SH-SY5Y (cell line): Measurements from ENCODE around the gene KCNQ5.

Source experiments
- GATA2 ChIP-seq: IDR thresholded peaks from 2 replicates; pipeline ENCODE4 v1.6.1; 2011; ENCODE audit warnings: mild to moderate bottlenecking, low read depth, low read length
- GATA3 ChIP-seq: IDR thresholded peaks from 2 replicates; pipeline ENCODE4 v1.6.1; 2011; ENCODE audit warnings: low read depth, mild to moderate bottlenecking, low read length, moderate library complexity

Gene KCNQ5

DNA sequence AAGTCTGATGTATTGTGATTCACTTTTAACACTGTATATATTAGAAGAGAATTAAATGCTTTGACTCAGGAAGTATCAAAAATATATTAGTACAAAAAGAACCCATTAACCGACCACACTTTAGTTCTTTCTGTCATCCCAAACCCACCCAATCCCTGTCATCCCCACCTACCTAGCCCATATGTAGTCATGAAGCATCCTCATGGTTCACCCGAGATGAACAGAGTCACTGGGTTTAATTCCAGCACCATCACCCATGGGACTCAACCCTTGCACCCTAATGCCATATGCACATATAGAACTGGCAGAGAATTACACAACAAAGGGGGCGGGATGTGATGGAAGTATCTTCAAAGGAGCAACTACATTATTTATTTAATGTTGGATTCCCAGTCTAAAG is 462.0 kb downstream of the KCNQ5 start:
- no peak for TF ChIP-seq GATA2
- TF ChIP-seq GATA3 = no peak

DNA sequence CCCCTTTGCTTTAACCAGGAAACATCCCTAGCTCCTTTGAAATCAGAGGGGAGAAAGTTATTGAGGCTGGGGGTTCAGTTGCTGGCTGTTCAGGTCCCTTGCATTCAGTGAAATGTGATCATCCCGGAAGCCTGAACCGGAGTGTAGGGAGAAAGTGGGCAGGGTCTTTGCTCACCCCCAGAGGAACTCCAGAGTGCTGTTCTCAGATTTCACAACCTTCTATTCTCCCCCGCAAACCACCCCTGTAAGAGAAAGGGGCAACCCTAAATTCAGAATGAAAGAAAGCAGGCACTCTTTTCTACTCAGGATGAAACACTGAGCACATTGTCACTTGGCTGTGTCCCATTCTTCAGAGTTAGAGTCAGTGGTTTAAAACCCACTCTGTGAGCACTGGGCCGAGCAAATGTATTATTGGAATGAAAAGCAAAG is 463.6 kb downstream of the KCNQ5 start:
- TF ChIP-seq GATA3 (no peak), GATA2 (no peak)

DNA sequence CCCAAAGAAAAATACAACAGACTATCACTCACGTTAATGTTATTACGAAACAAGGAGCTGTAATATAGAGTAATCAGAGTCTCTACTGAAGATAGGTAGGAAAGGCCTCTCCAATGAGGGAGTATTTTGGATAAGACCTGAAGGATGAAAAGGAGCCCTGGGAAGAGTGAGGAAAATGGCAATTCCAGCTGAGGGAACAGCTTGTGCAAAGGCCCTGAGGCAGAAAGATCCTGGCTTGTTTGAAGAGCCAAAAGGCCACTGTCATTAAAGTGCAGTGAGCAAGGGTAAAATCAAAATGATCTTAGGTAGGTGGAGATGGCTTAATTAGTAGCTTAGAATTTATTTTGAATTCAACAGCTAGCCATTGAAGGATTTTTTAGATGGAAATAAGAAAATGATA is 464.9 kb downstream of the KCNQ5 start:
- no peak for TF ChIP-seq GATA2
- no peak for TF ChIP-seq GATA3

DNA sequence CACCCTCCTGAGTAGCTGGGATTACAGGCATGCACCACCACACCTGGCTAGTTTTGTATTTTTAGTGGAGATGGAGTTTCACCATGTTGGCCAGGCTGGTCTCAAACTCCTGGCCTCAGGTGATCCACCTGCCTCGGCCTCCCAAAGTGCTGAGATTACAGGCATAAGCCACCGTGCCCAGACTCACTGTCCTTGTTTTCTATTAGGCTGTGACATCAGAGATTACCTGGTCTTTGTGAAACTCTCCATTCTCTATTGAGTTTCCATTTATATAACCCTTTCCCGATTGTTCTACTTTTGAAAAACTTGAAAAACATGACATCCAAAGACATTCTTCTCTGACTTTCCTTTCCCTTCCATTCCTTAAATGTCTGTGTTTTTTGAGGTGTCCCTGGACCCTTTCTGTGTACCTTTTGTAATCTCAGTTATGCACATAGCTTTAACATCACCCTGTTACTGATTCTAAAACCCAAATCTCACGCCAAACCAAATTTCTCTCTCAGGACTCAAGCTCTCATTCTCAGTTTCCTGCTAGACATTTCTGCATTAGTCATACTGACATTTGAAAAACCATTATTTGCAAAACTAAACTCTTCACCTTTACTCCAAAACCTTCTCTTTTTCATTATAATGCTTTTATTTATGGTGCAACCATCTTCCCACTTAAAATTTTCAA is 466.4 kb downstream of the KCNQ5 start:
- TF ChIP-seq GATA2 (no peak), GATA3 (no peak)

DNA sequence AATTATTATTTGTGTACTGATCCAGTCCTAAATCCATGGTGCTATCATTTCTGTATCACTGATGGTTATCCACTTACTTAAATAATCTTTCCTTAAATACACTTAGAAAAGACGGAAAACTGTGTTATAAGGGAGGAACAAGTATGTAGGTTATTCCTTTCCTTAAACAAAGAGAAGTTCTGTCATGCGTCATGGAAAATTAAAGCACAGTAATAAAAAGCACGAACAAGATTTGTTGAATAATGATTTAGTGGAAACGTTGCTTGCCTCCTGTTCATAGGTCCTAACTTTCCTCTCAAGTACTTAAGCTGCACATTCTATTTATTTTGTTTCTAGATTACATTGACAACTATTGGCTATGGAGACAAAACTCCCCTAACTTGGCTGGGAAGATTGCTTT is 483.1 kb downstream of the KCNQ5 start:
- no peak for TF ChIP-seq GATA3
- no peak for TF ChIP-seq GATA2

DNA sequence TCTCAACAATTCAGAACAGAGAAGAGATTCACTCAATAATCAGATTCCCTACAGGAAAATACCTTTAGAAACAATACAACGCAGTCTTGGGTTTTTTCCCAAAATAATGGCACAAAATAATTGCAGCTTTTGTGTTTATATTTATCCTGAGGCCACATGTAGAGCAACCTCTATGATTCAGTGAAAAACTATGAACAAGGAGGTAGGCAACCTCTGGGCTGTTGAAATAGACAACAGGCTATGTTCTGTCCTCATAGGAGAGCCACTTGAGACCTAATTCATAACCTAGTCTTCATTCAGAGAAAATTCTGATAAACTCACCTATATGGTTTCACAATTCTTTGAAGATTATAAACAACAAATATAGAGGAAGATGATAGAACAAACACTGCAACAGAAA is 485.2 kb downstream of the KCNQ5 start:
- TF ChIP-seq GATA2 (no peak), GATA3 (no peak)

DNA sequence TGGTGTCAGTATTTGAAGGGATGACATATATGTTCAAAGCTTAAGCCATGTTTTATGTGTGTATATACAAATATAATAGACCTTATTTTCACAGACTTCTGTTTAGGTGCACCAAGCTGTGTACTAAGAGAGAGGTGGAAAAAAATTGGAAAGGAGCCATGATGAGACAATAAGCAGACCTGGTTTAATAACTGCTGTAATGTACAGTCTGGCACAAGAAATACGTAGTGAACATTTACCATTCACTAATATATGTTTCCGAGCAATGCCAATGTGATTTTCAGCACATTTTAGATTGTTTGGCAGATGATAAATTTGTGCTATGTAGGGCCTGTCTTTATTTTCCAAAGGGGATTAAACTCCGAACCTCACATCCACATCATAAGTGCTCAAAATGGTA is 487.1 kb downstream of the KCNQ5 start:
- no peak for TF ChIP-seq GATA2
- no peak for TF ChIP-seq GATA3

DNA sequence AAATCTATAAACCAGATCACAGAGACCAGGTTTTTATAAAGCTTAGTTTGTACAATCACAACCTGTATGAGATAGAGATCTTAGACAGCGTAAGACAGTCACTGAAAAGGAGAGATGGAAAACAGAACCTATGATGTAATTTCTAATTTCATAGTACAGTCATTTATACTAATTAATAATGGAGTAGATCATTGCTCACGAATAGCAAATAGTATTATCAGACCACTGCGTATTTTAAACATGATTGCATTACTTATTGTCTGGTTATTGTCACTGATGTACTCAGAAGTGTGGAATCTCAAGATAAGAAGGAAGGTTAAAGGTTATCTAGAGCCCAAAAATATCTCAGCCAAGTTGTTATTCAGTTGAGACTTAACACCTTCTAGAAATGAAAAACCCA is 487.8 kb downstream of the KCNQ5 start:
- peak; percentile 57; the same call in 1 of the 2 replicates for TF ChIP-seq GATA2
- peak; percentile 88 for TF ChIP-seq GATA3

DNA sequence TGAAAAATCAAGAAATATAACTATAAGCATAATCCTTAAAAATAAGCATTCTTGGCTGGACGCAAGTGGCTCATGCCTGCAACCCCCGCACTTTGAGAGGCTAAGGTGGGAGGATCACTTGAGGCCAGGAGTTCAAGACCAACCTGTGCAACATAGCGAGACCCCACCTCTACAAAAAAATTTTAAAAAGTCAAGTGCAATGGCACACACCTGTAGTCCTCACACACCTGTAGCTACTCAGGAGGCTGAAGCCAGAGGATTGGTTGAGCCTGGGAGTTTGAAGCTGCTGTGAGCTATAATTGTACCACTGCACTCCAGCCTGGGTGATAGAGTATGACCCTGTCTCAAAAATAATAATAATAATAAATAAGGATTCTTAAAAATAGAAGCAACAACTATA is 494.5 kb downstream of the KCNQ5 start:
- no peak for TF ChIP-seq GATA2
- TF ChIP-seq GATA3 = no peak

DNA sequence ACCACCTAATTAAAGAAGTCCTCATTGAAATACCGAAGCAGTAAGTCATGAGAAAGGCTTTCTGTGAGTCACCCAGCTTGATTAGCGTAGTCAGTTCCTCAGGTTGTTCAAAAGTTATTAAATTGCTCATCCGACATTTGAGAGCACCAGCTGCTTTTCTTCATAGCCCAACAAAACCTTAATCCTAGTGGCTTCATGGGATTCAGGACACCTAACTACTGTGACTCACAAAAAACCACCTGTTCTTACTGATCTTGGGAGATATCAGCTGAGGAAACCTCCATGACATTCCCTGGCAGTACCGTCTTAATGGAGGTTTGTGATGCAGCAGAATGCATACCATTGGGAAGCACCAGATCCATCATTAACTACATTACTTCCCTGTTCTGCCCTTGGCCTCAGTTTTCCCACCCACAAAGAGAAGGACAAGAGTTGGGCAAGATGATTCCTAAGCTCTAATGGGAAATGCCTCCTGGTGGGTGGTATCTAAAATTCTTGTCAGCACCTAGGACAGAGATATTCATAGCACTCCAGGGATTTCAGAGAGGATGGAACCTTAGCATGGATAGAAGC is 499.6 kb downstream of the KCNQ5 start:
- TF ChIP-seq GATA2 = no peak

DNA sequence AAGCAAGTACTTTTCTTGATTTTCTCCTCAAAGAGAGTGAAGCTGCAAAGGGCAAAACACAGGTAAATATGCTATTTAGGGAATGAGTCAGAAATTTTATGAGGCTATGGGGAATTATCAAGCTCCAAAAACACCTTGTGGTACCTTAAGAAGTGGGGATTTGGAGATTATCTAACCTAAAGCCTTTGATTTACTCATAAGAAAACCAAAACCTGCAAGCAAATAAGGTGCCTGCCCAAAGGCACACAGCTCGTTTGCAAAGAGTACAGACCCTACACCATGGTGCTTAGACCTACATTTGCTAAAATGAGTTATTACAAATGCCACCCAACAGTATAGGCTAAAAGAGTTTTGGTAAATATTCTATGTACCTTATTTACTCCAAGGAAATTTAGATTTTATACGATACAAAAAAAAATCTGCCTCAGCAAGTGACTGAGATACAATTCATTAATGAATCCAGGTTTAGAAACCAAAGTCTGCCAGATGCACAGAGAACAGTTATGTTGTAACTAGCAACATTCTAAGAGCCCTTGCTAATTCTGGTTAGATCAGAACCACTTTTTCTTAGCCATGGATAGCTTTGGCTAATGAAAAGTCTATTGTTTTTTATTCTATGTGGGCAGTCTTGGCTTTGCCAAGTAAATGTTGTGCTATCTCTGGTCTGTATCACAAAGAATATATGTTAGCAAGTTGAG is 501.9 kb downstream of the KCNQ5 start:
- no peak for TF ChIP-seq GATA2
- no peak for TF ChIP-seq GATA3

DNA sequence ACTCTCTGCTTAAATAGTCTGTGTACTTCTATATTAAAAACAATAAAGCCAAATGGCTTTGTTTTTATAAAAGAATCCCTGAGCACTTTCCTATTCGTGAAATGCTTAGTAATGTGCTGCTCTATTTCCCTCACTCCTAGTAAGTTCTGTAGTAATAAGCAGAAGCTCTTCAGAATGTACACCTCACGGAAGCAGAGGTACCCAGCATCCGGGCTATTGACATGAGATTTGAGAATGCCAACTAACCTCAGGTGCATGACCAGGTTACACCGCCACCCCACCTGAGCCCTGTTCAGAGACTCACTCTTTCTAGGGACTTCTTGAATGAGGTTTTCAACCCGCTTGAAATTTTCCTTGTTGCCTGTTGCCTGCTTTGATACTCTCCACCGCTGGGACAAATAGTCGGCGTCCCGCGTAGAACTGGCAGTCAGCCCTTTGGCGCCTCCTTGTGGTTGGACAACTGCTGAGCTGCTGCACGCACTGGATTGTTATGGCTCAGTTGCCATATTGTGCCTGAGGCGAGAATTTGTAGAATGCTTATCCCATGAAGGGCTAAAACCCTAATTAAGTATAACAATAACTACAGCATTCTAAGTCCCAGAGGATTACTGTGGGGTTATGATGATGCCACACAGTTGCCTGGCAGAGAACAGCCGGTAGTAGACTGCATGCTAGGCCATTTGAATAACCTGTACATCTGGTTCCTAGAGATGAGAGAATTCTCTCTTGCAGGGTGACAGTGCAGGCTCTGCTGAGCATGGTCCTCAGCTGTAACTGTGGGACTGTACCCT is 508.0 kb downstream of the KCNQ5 start:
- TF ChIP-seq GATA3 (no peak), GATA2 (no peak)

DNA sequence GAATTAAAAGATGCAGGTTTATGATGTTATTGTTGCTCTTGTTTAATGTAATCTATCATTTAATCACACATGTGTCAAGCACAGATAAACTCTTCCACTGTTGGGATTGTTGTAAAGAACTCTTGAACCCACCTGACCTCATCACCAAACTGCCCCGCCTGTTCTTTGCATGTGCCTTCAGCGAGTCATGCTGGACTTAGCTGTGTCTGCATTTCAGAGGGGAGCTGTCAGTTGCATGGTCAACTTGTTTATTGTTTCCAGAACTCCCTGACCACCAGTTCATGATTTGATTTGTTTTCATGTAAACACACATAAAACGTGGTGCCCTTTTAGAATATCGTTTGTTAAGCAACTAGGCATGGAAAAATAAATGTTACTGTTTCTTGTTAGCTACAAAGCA is 509.8 kb downstream of the KCNQ5 start:
- TF ChIP-seq GATA3 (no peak), GATA2 (no peak)

DNA sequence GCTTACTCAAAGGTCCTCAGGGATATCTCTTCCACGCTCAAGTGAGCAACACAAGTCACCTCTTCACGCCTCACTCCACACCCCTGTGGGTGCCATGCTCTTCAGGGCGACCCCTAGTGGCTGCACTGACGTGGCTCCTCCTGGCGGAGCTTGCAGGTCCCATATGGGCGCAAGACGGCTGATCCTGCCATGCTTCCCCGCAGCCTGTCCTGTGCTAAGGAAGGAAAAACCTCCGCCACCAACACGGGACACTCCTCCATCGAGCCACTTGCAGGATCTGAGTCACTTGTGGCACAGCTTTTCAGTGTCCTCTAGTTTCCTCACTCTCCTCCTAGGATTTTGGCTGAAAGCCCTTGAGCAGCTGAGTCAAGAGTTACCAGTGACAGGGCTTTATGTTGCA is 512.7 kb downstream of the KCNQ5 start:
- no peak for TF ChIP-seq GATA3
- TF ChIP-seq GATA2 = no peak
